Tibial nerve (tissue), 4 donors: ENCODE measurements around the gene PRMT5. TPM values are rescaled to one million over a fixed set of nuclear protein-coding genes. Genes with fewer than 3 reads are reported as not detected.
A peak's percentile ranks its signal among the peaks of the same experiment; 100 is the strongest.

Experiments
- DNase-seq, 2 donors: peaks; one replicate each; pipeline ENCODE4 v3.0.0-alpha.2; 2019; ENCODE audit warnings: low spot score in 2 of 2
- H3K27ac ChIP-seq, 4 donors: fragments of 200-600 bp; sonication (generic) in 3 of 4; one replicate each; pipeline ENCODE4 v1.5.1; 2017 to 2019; ENCODE audit warnings: mild to moderate bottlenecking in 1 of 4
- H3K27me3 ChIP-seq, 2 donors: fragments of 200-600 bp; sonication (generic) in 1 of 2; one replicate each; pipeline versions ENCODE4 v1.5.1 to v1.6.0; 2017 to 2019
- H3K36me3 ChIP-seq, 3 donors: fragments of 200-600 bp; sonication (generic); one replicate each; pipeline ENCODE4 v1.5.1; 2018 to 2019
- H3K4me1 ChIP-seq, 4 donors: fragments of 200-600 bp; sonication (generic) in 3 of 4; one replicate each; pipeline ENCODE4 v1.5.1; 2017 to 2019
- H3K4me3 ChIP-seq, 4 donors: fragments of 200-600 bp; sonication (generic) in 3 of 4; one replicate each; pipeline ENCODE4 v1.5.1; 2017 to 2019; ENCODE audit warnings: mild to moderate bottlenecking in 1 of 4, moderate library complexity in 1 of 4
- H3K9me3 ChIP-seq, 4 donors: fragments of 200-600 bp; sonication (generic) in 3 of 4; one replicate each; pipeline ENCODE4 v1.5.1; 2017 to 2019
- EP300 ChIP-seq, 2 donors: sonication (generic); formaldehyde crosslinking; IDR thresholded peaks; one replicate each; pipeline ENCODE4 v1.6.1; 2017; ENCODE audit warnings: antibody characterized with exemption in 2 of 2, mild to moderate bottlenecking in 1 of 2
- POLR2A ChIP-seq, 2 donors: fragments of 450-650 bp; IDR thresholded peaks; one replicate each; pipeline ENCODE4 v1.6.1; 2017; ENCODE audit warnings: antibody characterized with exemption in 2 of 2, mild to moderate bottlenecking in 2 of 2, moderate library complexity in 2 of 2
- WGBS, 2 donors: methylation state at CpG; one replicate each; pipeline ENCODE4 v1.1.5; 2018; 5-methylcytosine and 5-hydroxymethylcytosine counted together
- total RNA-seq, 4 donors: library from RNA; depleted of rRNA; stranded (reverse); fragments of >200 nt; gene quantifications; one replicate each; pipeline ENCODE4 v1.1.0, GENCODE V29; 2016
- TF ChIP-seq, protein P1 (sequence below), 5 experiments: fragments of 200-600 bp in 3 of 5; fragments of 450-650 bp in 2 of 5; sonication (generic) in 3 of 5; IDR thresholded peaks; one replicate each; pipeline ENCODE4 v1.5.1; 2016 to 2019; ENCODE audit warnings: antibody characterized with exemption in 5 of 5, mild to moderate bottlenecking in 3 of 5, moderate library complexity in 2 of 5

The PRMT5 gene
- total RNA-seq, 4 donors from 2014 or later = 60.6 to 82.5 (median 76.8) TPM

DNA sequence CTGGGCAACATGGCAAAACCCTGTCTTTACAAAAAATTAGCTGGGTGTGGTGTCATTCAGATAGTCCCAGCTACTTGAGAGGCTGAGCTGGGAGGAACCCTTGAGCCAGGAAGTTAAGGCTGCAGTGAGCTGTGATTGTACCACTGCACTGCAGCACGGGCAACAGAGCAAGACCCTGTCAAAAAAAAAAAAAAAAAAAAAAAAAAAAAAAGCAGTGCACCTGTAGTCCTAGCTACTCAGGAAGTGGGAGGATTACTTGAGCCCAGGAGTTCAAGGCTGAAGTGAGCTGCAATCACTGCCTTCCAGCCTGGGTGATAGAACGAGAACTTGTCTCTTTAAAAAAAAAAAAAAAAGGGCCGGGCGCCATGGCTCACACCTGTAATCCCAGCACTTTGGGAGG, 40.5 kb downstream of the PRMT5 start:
- H3K4me1 ChIP-seq = peaks cover 0 to 26% (median 8%) of the 10 kb centered on the region in 4 donors
- H3K4me3 ChIP-seq = no peak overlapping the region
- no peaks in the 10 kb centered on the region for H3K9me3 ChIP-seq
- H3K27ac ChIP-seq = peak overlapping the region in 1 of 4 donors; percentile 76
- peaks cover 0 to 6% (median 0%) of the 10 kb centered on the region in 3 donors for H3K36me3 ChIP-seq
- DNase-seq = no peak
- TF ChIP-seq, protein P1, sequence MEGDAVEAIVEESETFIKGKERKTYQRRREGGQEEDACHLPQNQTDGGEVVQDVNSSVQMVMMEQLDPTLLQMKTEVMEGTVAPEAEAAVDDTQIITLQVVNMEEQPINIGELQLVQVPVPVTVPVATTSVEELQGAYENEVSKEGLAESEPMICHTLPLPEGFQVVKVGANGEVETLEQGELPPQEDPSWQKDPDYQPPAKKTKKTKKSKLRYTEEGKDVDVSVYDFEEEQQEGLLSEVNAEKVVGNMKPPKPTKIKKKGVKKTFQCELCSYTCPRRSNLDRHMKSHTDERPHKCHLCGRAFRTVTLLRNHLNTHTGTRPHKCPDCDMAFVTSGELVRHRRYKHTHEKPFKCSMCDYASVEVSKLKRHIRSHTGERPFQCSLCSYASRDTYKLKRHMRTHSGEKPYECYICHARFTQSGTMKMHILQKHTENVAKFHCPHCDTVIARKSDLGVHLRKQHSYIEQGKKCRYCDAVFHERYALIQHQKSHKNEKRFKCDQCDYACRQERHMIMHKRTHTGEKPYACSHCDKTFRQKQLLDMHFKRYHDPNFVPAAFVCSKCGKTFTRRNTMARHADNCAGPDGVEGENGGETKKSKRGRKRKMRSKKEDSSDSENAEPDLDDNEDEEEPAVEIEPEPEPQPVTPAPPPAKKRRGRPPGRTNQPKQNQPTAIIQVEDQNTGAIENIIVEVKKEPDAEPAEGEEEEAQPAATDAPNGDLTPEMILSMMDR (IDR thresholded peaks at IDR 0.05) = no peak
- no peak for TF ChIP-seq EP300 (IDR thresholded peaks at IDR 0.05)
- TF ChIP-seq POLR2A (IDR thresholded peaks at IDR 0.05) = no peak
- 82% methylated on average over 4 of the region's 4 CpGs for WGBS, 2 donors
- H3K27me3 ChIP-seq = no peaks in the 10 kb centered on the region

DNA sequence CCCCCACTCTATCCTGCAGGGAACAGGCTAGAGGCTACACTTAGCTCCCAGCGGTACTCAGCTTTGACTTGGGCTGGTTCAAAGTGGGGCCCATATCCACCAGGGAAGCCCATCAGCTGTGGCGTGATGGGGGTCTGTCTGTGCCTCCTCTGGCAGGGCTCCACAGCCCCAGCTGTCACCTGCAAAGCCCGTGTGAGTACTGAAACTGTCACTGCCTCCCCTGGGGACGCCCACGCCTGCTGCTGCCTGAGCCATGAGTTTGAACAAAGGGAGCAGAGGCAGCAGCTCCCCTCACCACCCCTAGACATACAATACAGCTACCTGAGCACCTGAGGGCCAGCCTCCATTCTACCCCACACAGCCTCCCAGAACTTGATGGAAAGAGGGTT, 41.2 kb downstream of the PRMT5 start:
- H3K4me1 ChIP-seq = peaks cover 0 to 33% (median 10%) of the 10 kb centered on the region in 4 donors
- DNase-seq = no peak
- no peak for TF ChIP-seq EP300 (IDR thresholded peaks at IDR 0.05)
- TF ChIP-seq, protein P1 (IDR thresholded peaks at IDR 0.05) = no peak
- TF ChIP-seq POLR2A (IDR thresholded peaks at IDR 0.05) = no peak
- H3K4me3 ChIP-seq = peak overlapping the region in 1 of 4 donors; percentile 61
- no peaks in the 10 kb centered on the region for H3K9me3 ChIP-seq
- peak overlapping the region in 1 of 4 donors; percentile 76 for H3K27ac ChIP-seq
- no peaks in the 10 kb centered on the region for H3K27me3 ChIP-seq
- 88 to 100% methylated on average over 2 to 4 of the region's 5 CpGs for WGBS, 2 donors
- H3K36me3 ChIP-seq = peaks cover 0 to 6% (median 0%) of the 10 kb centered on the region in 3 donors

DNA sequence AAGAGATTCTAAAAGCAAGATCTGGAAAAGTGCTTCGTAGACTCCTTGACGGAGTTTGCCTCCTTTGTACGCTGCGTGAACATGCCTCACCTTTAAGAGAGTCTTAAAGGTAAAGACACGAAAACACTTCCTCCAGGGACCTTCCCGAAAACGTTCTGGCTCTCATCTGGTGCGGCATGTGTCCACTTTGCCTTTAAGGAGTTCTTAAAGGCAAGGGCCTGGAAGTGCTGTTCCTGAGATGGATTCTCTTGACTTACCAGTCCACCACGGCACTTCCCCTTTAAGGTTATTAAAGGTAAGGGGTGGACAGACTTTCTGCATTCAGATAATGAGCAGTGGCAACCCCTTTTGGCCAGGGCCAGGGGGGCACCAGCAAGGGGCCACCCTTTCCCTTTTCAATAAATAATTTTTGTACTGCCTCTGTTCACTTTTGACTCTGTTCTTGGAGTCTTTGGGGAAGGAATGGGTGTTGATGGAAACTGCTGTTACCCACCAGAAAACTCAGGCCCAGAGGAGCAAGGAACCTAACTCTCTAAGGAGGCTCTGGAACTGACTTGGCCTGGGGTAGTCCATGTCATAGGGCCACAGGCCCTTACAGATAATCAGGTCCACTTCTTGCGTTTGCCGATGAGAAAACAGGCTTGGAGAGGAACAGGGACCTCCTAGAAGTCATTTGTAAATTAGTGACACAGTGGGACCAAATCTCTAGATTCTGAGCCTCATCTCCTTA, 41.8 kb downstream of the PRMT5 start:
- no peak for TF ChIP-seq POLR2A (IDR thresholded peaks at IDR 0.05)
- no peak for TF ChIP-seq EP300 (IDR thresholded peaks at IDR 0.05)
- TF ChIP-seq, protein P1 (IDR thresholded peaks at IDR 0.05) = no peak
- Histone ChIP-seq H3K9me3 (no peaks in the 10 kb centered on the region), H3K27ac (peak overlapping the region in 2 of 4 donors; percentile 67 to 76), H3K4me3 (peak overlapping the region; percentile 39 to 65 (median 52)), H3K27me3 (no peaks in the 10 kb centered on the region), H3K4me1 (peaks cover 0 to 39% (median 15%) of the 10 kb centered on the region in 4 donors), H3K36me3 (peaks cover 0 to 3% (median 0%) of the 10 kb centered on the region in 3 donors)
- 22 to 28% methylated on average over 11 of the region's 11 CpGs for WGBS, 2 donors
- DNase-seq = peak in 1 of 2 donors; percentile 25

DNA sequence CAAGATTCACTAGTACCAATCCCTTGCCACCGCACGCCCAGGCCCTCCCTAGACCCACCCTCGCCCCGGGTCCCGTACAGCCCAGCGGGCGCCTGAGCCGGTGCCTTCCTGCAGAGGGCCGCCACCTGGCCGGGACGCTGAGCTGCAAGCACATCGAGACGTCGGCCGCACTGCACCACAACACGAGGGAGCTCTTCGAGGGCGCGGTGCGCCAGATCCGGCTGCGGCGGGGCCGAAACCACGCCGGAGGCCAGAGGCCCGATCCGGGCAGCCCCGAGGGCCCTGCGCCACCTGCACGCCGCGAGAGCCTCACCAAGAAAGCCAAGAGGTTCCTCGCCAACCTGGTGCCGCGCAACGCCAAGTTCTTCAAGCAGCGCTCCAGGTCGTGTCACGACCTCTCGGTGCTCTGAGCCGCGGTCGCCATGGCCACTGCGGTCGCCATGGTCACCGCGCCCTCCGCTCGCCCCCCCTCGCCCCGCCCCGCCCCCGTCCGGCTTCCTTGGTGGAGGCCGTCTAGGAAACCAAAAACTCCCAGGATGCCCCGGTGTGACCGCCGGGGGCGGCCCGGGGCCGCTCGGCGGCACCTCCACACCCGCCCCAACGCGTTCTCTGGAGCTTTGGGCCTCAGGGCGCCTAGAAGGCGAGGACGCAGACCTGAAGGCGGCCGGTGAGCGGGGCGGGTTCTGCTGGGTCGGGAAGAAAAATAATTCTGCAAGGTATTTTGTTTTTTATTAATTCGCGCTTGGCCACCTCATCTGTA, 42.5 kb downstream of the PRMT5 start:
- DNase-seq = peak; percentile 29 to 51
- Histone ChIP-seq H3K36me3 (no peaks in the 10 kb centered on the region), H3K27ac (peak overlapping the region in 3 of 4 donors; percentile 32 to 76 (median 67)), H3K4me3 (peak overlapping the region; percentile 39 to 65 (median 52)), H3K27me3 (no peaks in the 10 kb centered on the region), H3K9me3 (no peaks in the 10 kb centered on the region), H3K4me1 (peaks cover 0 to 46% (median 19%) of the 10 kb centered on the region in 4 donors)
- 5 to 9% methylated on average over 36 to 62 of the region's 77 CpGs for WGBS, 2 donors
- TF ChIP-seq, protein P1 (IDR thresholded peaks at IDR 0.05) = peak in 2 of 5 experiments; percentile 5 to 9
- TF ChIP-seq EP300 (IDR thresholded peaks at IDR 0.05) = no peak

DNA sequence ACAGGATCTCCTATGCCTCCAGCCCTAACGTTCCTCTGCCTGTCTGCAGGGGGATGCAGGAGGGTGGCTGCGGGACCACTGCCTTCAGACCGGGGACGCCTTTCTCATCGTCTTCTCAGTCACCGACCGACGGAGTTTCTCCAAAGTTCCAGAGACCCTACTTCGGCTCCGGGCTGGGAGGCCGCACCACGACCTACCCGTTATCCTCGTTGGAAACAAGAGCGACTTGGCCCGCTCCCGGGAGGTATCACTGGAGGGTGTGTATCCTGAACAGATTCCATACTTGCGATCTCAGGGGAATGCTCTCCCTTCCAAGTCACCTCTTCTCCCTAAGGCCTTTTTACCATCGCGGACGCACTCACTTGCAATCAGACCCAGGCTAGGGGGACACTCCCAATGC, 43.2 kb downstream of the PRMT5 start:
- 92 to 93% methylated on average over 21 of the region's 21 CpGs for WGBS, 2 donors
- H3K4me3 ChIP-seq = peak overlapping the region in 1 of 4 donors; percentile 65

More for the DNA sequence above, 43.2 kb downstream of the PRMT5 start:
- H3K27ac ChIP-seq = peak overlapping the region in 1 of 4 donors; percentile 67
- no peaks in the 10 kb centered on the region for H3K27me3 ChIP-seq
- no peak for DNase-seq
- no peaks in the 10 kb centered on the region for H3K36me3 ChIP-seq
- no peaks in the 10 kb centered on the region for H3K9me3 ChIP-seq
- TF ChIP-seq EP300 (IDR thresholded peaks at IDR 0.05) (no peak), POLR2A (IDR thresholded peaks at IDR 0.05) (no peak)
- TF ChIP-seq, protein P1 (IDR thresholded peaks at IDR 0.05) = no peak
- H3K4me1 ChIP-seq = peaks cover 0 to 47% (median 19%) of the 10 kb centered on the region in 4 donors
